ENCODE data around the gene SHC1. TPM values are rescaled to one million over a fixed set of nuclear protein-coding genes. Genes with fewer than 3 reads are reported as not detected.
"Not testable (repeated sequence)": the region's sequence is repeated elsewhere in the genome, so short reads cannot be mapped to it uniquely, and the experiment has no call there.

Gene SHC1
- polyA plus RNA-seq, 1 of the 3 experiments (the other 2 are of a cell fraction) = 338 TPM

- peak; percentile 67 for TF ChIP-seq CTCF (IDR thresholded peaks at IDR 0.05)
- TF ChIP-seq RAD21 (IDR thresholded peaks at IDR 0.05; ENCODE audit: low read length) = peak; percentile 39; the same call in 1 of the 2 replicates
- TF ChIP-seq EP300 (IDR thresholded peaks at IDR 0.05; ENCODE audit: borderline replicate concordance in 1 of 2, low read depth in 1 of 2, low read length in 1 of 2) = peak in 1 of 2 experiments; percentile 11; a peak in 1 of 4 replicates
- TF ChIP-seq SMC3 (IDR thresholded peaks at IDR 0.05; ENCODE audit: low read depth, low read length) = peak; percentile 23; the same call in 1 of the 2 replicates
- not testable (repeated sequence) for H3K9me2 ChIP-seq; H2AFZ ChIP-seq (ENCODE audit: low read depth); DNase-seq; H3K4me2 ChIP-seq; H3K4me3 ChIP-seq (ENCODE audit: low read depth in 2 of 2, low read length in 1 of 2); H3K79me2 ChIP-seq (ENCODE audit: insufficient read depth); H3K9me3 ChIP-seq; H3K27ac ChIP-seq (ENCODE audit: low read depth in 2 of 2, low read length in 1 of 2); H3K27me3 ChIP-seq (ENCODE audit: insufficient read depth); H3K36me3 ChIP-seq (replicated peaks in 1 of 2; ENCODE audit: control insufficient read depth in 1 of 2, insufficient read depth in 2 of 2, low read length in 1 of 2); H3K9ac ChIP-seq; H4K20me1 ChIP-seq (ENCODE audit: insufficient read depth)
- 69% methylated on average over 13 of the region's 13 CpGs for WGBS (ENCODE audit: low lambda C conversion rate)
- POLR2A ChIA-PET = interaction anchor here (1.2 to 3.9 kb wide), 4 partner anchors 16 to 34 kb away, joined by 3 to 16 read pairs (median 5); partner anchors contain the start of genes PYGO2 and SHC1
- CTCF ChIA-PET = interaction anchor here (0.7 to 14.0 kb wide), 15 partner anchors 19 to 326 kb away, joined by 3 to 640 read pairs (median 5); partner anchors contain the start of genes ADAM15, CKS1B, FLAD1 and PBXIP1
- peaks cover 13 to 27% of the 10 kb centered on the region in 2 experiments for H3K4me1 ChIP-seq (ENCODE audit: control insufficient read depth in 1 of 2, insufficient read depth in 2 of 2, low read depth in 1 of 2, low read length in 1 of 2)
- peaks cover 14% of the 10 kb centered on the region for H3F3A ChIP-seq (replicated peaks; ENCODE audit: insufficient read depth)
Measured at GRCh38 chr1:154995301-154995983, 24.9 kb upstream of the SHC1 start.

- H4K20me1 ChIP-seq (ENCODE audit: insufficient read depth) = no peaks in the 10 kb centered on the region
- H2AFZ ChIP-seq (ENCODE audit: low read depth) = no peak overlapping the region
- TF ChIP-seq CTCF (IDR thresholded peaks at IDR 0.05) (no peak), EZH2phosphoT487 (IDR thresholded peaks at IDR 0.05; ENCODE audit: borderline replicate concordance, low read depth) (no peak), MXI1 (IDR thresholded peaks at IDR 0.05; ENCODE audit: low read depth, low read length) (no peak), JUND (IDR thresholded peaks at IDR 0.05) (no peak), MEF2A (IDR thresholded peaks at IDR 0.05; ENCODE audit: borderline replicate concordance, low read depth) (no peak), TCF12 (IDR thresholded peaks at IDR 0.05) (no peak), ELF1 (IDR thresholded peaks at IDR 0.05) (no peak), RXRA (IDR thresholded peaks at IDR 0.05; ENCODE audit: borderline replicate concordance, low read depth) (no peak), GABPA (IDR thresholded peaks at IDR 0.05; ENCODE audit: low read depth) (no peak), FOXM1 (IDR thresholded peaks at IDR 0.05; ENCODE audit: low read depth) (no peak), CHD2 (IDR thresholded peaks at IDR 0.05; ENCODE audit: low read length, partially characterized antibody) (no peak), FOXJ3 (CRISPR knock-in tag; IDR thresholded peaks at IDR 0.05) (no peak), USF1 (IDR thresholded peaks at IDR 0.05; ENCODE audit: borderline replicate concordance, low read depth) (no peak), REST (IDR thresholded peaks at IDR 0.05; ENCODE audit: low read depth, low read length) (no peak)
- H3K9ac ChIP-seq = no peak overlapping the region
- H3F3A ChIP-seq (replicated peaks; ENCODE audit: insufficient read depth) = peaks cover 9% of the 10 kb centered on the region
- H3K4me2 ChIP-seq = no peak overlapping the region
- H3K9me2 ChIP-seq = no peaks in the 10 kb centered on the region
- no peak overlapping the region for H3K4me3 ChIP-seq (ENCODE audit: low read depth in 2 of 2, low read length in 1 of 2)
- H3K27ac ChIP-seq (ENCODE audit: low read depth in 2 of 2, low read length in 1 of 2) = no peak overlapping the region; a peak in 1 of 4 replicates
- WGBS (ENCODE audit: low lambda C conversion rate) = 80% methylated on average over 2 of the region's 3 CpGs
- no peaks in the 10 kb centered on the region for H3K79me2 ChIP-seq (ENCODE audit: insufficient read depth)
- ChIA-PET POLR2A (interaction anchor here (0.6 to 3.9 kb wide), 9 partner anchors 11 to 156 kb away, joined by 3 to 22 read pairs (median 7); partner anchors contain the start of genes CKS1B, FLAD1, PBXIP1 and SHC1), CTCF (interaction anchor here (0.5 to 14.0 kb wide), 11 partner anchors 10 to 178 kb away, joined by 3 to 640 read pairs (median 4); partner anchors contain the start of genes ADAM15, CKS1B, FLAD1 and KRTCAP2)
- peaks cover 9 to 10% of the 10 kb centered on the region in 2 experiments for H3K36me3 ChIP-seq (replicated peaks in 1 of 2; ENCODE audit: control insufficient read depth in 1 of 2, insufficient read depth in 2 of 2, low read length in 1 of 2)
- no peak for DNase-seq
- H3K27me3 ChIP-seq (ENCODE audit: insufficient read depth) = no peaks in the 10 kb centered on the region
- peaks cover 8 to 22% of the 10 kb centered on the region in 2 experiments for H3K4me1 ChIP-seq (ENCODE audit: control insufficient read depth in 1 of 2, insufficient read depth in 2 of 2, low read depth in 1 of 2, low read length in 1 of 2)
- H3K9me3 ChIP-seq = no peaks in the 10 kb centered on the region
Measured at GRCh38 chr1:154994591-154994990, 24.0 kb upstream of the SHC1 start.

All from SK-N-SH (cell line).